Neuronal stem cell (in vitro differentiated cells): ENCODE measurements around the gene AGAP1.
"Not testable (repeated sequence)": the region's sequence is repeated elsewhere in the genome, so short reads cannot be mapped to it uniquely, and the experiment has no call there.

Experiments
- DNase-seq: peaks from one replicate; pipeline ENCODE4 v3.0.0-alpha.2; 2013; ENCODE audit warnings: low spot score
- H2AFZ ChIP-seq: one replicate; pipeline ENCODE4 v1.6.1; 2013; ENCODE audit warnings: mild to moderate bottlenecking, low read length, inconsistent platforms
- H2AK5ac ChIP-seq: 2 replicates; pipeline ENCODE4 v1.6.1; 2013; ENCODE audit warnings: low read depth, mild to moderate bottlenecking, inconsistent platforms, low read length, moderate library complexity, mixed read lengths
- H2BK120ac ChIP-seq: 2 replicates; pipeline ENCODE4 v1.6.1; 2013; ENCODE audit warnings: low read depth, mild to moderate bottlenecking, inconsistent platforms, low read length, moderate library complexity, mixed read lengths
- H2BK12ac ChIP-seq: one replicate; pipeline ENCODE4 v1.6.1; 2013; ENCODE audit warnings: low read length, inconsistent platforms
- H2BK15ac ChIP-seq: 2 replicates; pipeline ENCODE4 v1.6.1; 2013; ENCODE audit warnings: mild to moderate bottlenecking, low read length, inconsistent platforms, mixed read lengths
- H2BK5ac ChIP-seq: one replicate; pipeline ENCODE4 v1.6.1; 2013; ENCODE audit warnings: inconsistent platforms, mild to moderate bottlenecking, low read length, moderate library complexity
- H3K14ac ChIP-seq: one replicate; pipeline ENCODE4 v1.6.1; 2013; ENCODE audit warnings: low read length, inconsistent platforms
- H3K18ac ChIP-seq: 2 replicates; pipeline ENCODE4 v1.6.1; 2013; ENCODE audit warnings: low read length, inconsistent platforms
- H3K23ac ChIP-seq: 2 replicates; pipeline ENCODE4 v1.6.1; 2013; ENCODE audit warnings: low read depth, mild to moderate bottlenecking, mixed read lengths, low read length, inconsistent platforms; ENCODE audit not compliant: poor library complexity
- H3K27ac ChIP-seq: replicated peaks from 3 replicates; pipeline ENCODE4 v1.5.1; 2013; ENCODE audit warnings: low read length, inconsistent platforms
- H3K27me3 ChIP-seq, 3 experiments: 2 replicates each; pipeline ENCODE4 v1.6.1; 2013; ENCODE audit warnings: low read length in 3 of 3, mild to moderate bottlenecking in 2 of 3, inconsistent platforms in 1 of 3, low read depth in 1 of 3, mixed read lengths in 1 of 3, moderate library complexity in 1 of 3; ENCODE audit not compliant: control insufficient read depth in 3 of 3, insufficient read depth in 3 of 3
- H3K36me3 ChIP-seq, 2 donors: replicated peaks in 1 of 2; 2 replicates each; pipeline ENCODE4 v1.6.1; 2013; ENCODE audit warnings: low read length in 2 of 2; ENCODE audit not compliant: control insufficient read depth in 2 of 2, insufficient read depth in 2 of 2
- H3K4ac ChIP-seq: 2 replicates; pipeline ENCODE4 v1.6.1; 2013; ENCODE audit warnings: inconsistent platforms, mild to moderate bottlenecking, low read length, moderate library complexity
- H3K4me1 ChIP-seq, 2 donors: 1 replicate in 1 of 2; 2 replicates in 1 of 2; pipeline ENCODE4 v1.6.1; 2013; ENCODE audit warnings: low read length in 2 of 2, low read depth in 1 of 2; ENCODE audit not compliant: control insufficient read depth in 2 of 2, insufficient read depth in 1 of 2
- H3K4me2 ChIP-seq: one replicate; pipeline ENCODE4 v1.6.1; 2013; ENCODE audit warnings: mild to moderate bottlenecking, low read length, inconsistent platforms; ENCODE audit not compliant: insufficient read depth, poor library complexity, severe bottlenecking
- H3K4me3 ChIP-seq, 2 donors: 2 replicates each; pipeline ENCODE4 v1.5.1; 2013; ENCODE audit warnings: low read length in 2 of 2, mild to moderate bottlenecking in 2 of 2, inconsistent platforms in 1 of 2, moderate library complexity in 1 of 2
- H3K79me1 ChIP-seq: one replicate; pipeline ENCODE4 v1.6.1; 2013; ENCODE audit warnings: low read depth, mild to moderate bottlenecking, inconsistent platforms, low read length, moderate library complexity
- H3K9ac ChIP-seq: one replicate; pipeline ENCODE4 v1.6.1; 2013; ENCODE audit warnings: mild to moderate bottlenecking, low read depth, low read length, inconsistent platforms; ENCODE audit not compliant: poor library complexity
- H3K9me3 ChIP-seq, 2 donors: replicated peaks in 1 of 2; 2 replicates each; pipeline versions ENCODE3 to v1.6.1; 2013; ENCODE audit warnings: low read length in 2 of 2, mild to moderate bottlenecking in 2 of 2, inconsistent platforms in 1 of 2, low read depth in 1 of 2, mixed read lengths in 1 of 2, moderate library complexity in 1 of 2; ENCODE audit not compliant: control insufficient read depth in 2 of 2, insufficient read depth in 1 of 2
- H4K8ac ChIP-seq: one replicate; pipeline ENCODE4 v1.6.1; 2013; ENCODE audit warnings: low read depth, mild to moderate bottlenecking, inconsistent platforms, low read length, moderate library complexity
- H4K91ac ChIP-seq: one replicate; pipeline ENCODE4 v1.6.1; 2013; ENCODE audit warnings: low read length, low read depth, mild to moderate bottlenecking, inconsistent platforms; ENCODE audit not compliant: poor library complexity
- WGBS, 2 donors: extraction: QIAGEN DNeasy Blood & Tissue Kit; methylation state at CpG; one replicate each; pipeline ENCODE4 v1.1.7; 2013; ENCODE audit warnings: missing lambda C conversion rate in 2 of 2, mixed read lengths in 1 of 2; ENCODE audit not compliant: insufficient read length in 2 of 2, insufficient replicate concordance in 1 of 2; ENCODE audit errors: extremely low coverage in 2 of 2; 5-methylcytosine and 5-hydroxymethylcytosine counted together

AGAP1 gene

GRCh38 chr2:236057375-236057774, 563.5 kb downstream of the AGAP1 start:
- no peak overlapping the region for H3K4me2 ChIP-seq
- H3K9me3 ChIP-seq, result peaks cover 4 to 30% of the 10 kb centered on the region in 2 donors
- H3K79me1 ChIP-seq, result no peaks in the 10 kb centered on the region
- H2AK5ac ChIP-seq, result no peak overlapping the region
- no peaks in the 10 kb centered on the region for H3K27me3 ChIP-seq
- no peak overlapping the region for H3K27ac ChIP-seq
- no peak overlapping the region for H4K8ac ChIP-seq
- no peak overlapping the region for H3K14ac ChIP-seq
- no peak overlapping the region for H2BK5ac ChIP-seq
- no peak overlapping the region for H2BK15ac ChIP-seq
- no peak overlapping the region for H4K91ac ChIP-seq
- peaks cover 4 to 22% of the 10 kb centered on the region in 2 donors for H3K36me3 ChIP-seq
- no peak overlapping the region for H3K4me3 ChIP-seq
- H3K9ac ChIP-seq, result no peak overlapping the region
- H2AFZ ChIP-seq, result no peak overlapping the region
- H2BK12ac ChIP-seq, result no peak overlapping the region
- H3K4me1 ChIP-seq, result peaks cover 0 to 9% of the 10 kb centered on the region in 2 donors
- no peak overlapping the region for H2BK120ac ChIP-seq
- H3K23ac ChIP-seq, result no peak overlapping the region
- H3K4ac ChIP-seq, result no peak overlapping the region
- no CpG with 5 or more reads among the region's 4 CpGs for WGBS, 2 donors
- DNase-seq, result no peak
- H3K18ac ChIP-seq, result no peak overlapping the region

GRCh38 chr2:236061497-236061896, 567.7 kb downstream of the AGAP1 start:
- no peak overlapping the region for H4K8ac ChIP-seq
- H2BK120ac ChIP-seq, result no peak overlapping the region
- H3K4me3 ChIP-seq, result no peak overlapping the region
- H3K27me3 ChIP-seq, result no peaks in the 10 kb centered on the region
- H3K9me3 ChIP-seq, result peaks cover 4 to 29% of the 10 kb centered on the region in 2 donors
- H4K91ac ChIP-seq, result no peak overlapping the region
- DNase-seq, result no peak
- no peak overlapping the region for H3K9ac ChIP-seq
- no peak overlapping the region for H2AFZ ChIP-seq
- no peak overlapping the region for H3K23ac ChIP-seq
- H3K36me3 ChIP-seq, result peaks cover 4 to 22% of the 10 kb centered on the region in 2 donors
- no peak overlapping the region for H2BK5ac ChIP-seq
- no peak overlapping the region for H3K27ac ChIP-seq
- no peak overlapping the region for H3K14ac ChIP-seq
- H3K4ac ChIP-seq, result no peak overlapping the region
- no peak overlapping the region for H3K18ac ChIP-seq
- H2BK12ac ChIP-seq, result no peak overlapping the region
- WGBS, 2 donors, result no CpG with 5 or more reads among the region's 9 CpGs
- peaks cover 0 to 2% of the 10 kb centered on the region in 2 donors for H3K4me1 ChIP-seq
- H3K79me1 ChIP-seq, result no peaks in the 10 kb centered on the region
- H2BK15ac ChIP-seq, result no peak overlapping the region
- H2AK5ac ChIP-seq, result no peak overlapping the region
- H3K4me2 ChIP-seq, result no peak overlapping the region

- H3K4me3 ChIP-seq, result no peak overlapping the region
- peak overlapping the region; percentile 50 for H3K23ac ChIP-seq
- H3K18ac ChIP-seq, result peak overlapping the region; percentile 81
- DNase-seq, result no peak
- no peak overlapping the region for H2AK5ac ChIP-seq
- H3K4me2 ChIP-seq, result no peak overlapping the region
- H4K8ac ChIP-seq, result no peak overlapping the region
- no CpG with 5 or more reads among the region's 12 CpGs for WGBS, 2 donors
- H4K91ac ChIP-seq, result no peak overlapping the region
- H2BK120ac ChIP-seq, result no peak overlapping the region
- no peaks in the 10 kb centered on the region for H3K79me1 ChIP-seq
- H3K4ac ChIP-seq, result peak overlapping the region; percentile 12
- no peaks in the 10 kb centered on the region for H3K27me3 ChIP-seq
- H3K4me1 ChIP-seq, result peaks cover 0 to 2% of the 10 kb centered on the region in 2 donors
- peak overlapping the region; percentile 50 for H3K9ac ChIP-seq
- no peak overlapping the region for H3K14ac ChIP-seq
- H2AFZ ChIP-seq, result no peak overlapping the region
- no peak overlapping the region for H2BK15ac ChIP-seq
- H2BK5ac ChIP-seq, result no peak overlapping the region
- peaks cover 2 to 22% of the 10 kb centered on the region in 2 donors for H3K36me3 ChIP-seq
- H3K9me3 ChIP-seq, result peaks cover 4 to 25% of the 10 kb centered on the region in 2 donors
- H3K27ac ChIP-seq, result no peak overlapping the region
- H2BK12ac ChIP-seq, result no peak overlapping the region
Observed at GRCh38 chr2:236061899-236062298, 568.1 kb downstream of the AGAP1 start.

- not testable (repeated sequence) for H3K23ac ChIP-seq, H3K4me2 ChIP-seq, H3K9ac ChIP-seq, H3K4me3 ChIP-seq, H3K27me3 ChIP-seq, H2BK120ac ChIP-seq, DNase-seq, H2AK5ac ChIP-seq, H2BK5ac ChIP-seq, H4K91ac ChIP-seq, H3K14ac ChIP-seq, H2BK15ac ChIP-seq, H3K18ac ChIP-seq, H2BK12ac ChIP-seq, H3K79me1 ChIP-seq, H2AFZ ChIP-seq, H4K8ac ChIP-seq, H3K4me1 ChIP-seq, H3K4ac ChIP-seq, H3K27ac ChIP-seq
- Histone ChIP-seq H3K9me3 (peaks cover 3 to 18% of the 10 kb centered on the region in 2 donors), H3K36me3 (peaks cover 3 to 16% of the 10 kb centered on the region in 2 donors)
- WGBS, 2 donors, result no CpG with 5 or more reads among the region's 5 CpGs
Observed at GRCh38 chr2:236062806-236063205, 569.0 kb downstream of the AGAP1 start.
